ENCODE data around the gene PIGS.

GRCh38 chr17:28526381-28526780 lies 44.9 kb downstream of the PIGS start:
- TF ChIP-seq CTCF (IDR thresholded peaks at IDR 0.05): no peak
- TF ChIP-seq POLR2A (IDR thresholded peaks at IDR 0.05): no peak
